Mesothelial cell of epicardium (in vitro differentiated cells): Measurements from ENCODE around the gene PDGFC. TPM values are rescaled to one million over a fixed set of nuclear protein-coding genes. Genes with fewer than 3 reads are reported as not detected.

Experiments used
- DNase-seq, 2 experiments: peaks; one replicate each; pipeline ENCODE4 v3.0.0; 2021; ENCODE audit warnings: low spot score in 2 of 2; ENCODE audit not compliant: unreplicated experiment in 2 of 2
- H3K27ac Mint-ChIP-seq: 2 replicates; pipeline ENCODE4 v1.8.0; 2021; ENCODE audit warnings: mixed read lengths
- H3K27me3 Mint-ChIP-seq: 2 replicates; pipeline ENCODE4 v1.8.0; 2021; ENCODE audit warnings: low read depth, mixed read lengths
- H3K36me3 Mint-ChIP-seq: 2 replicates; pipeline ENCODE4 v1.8.0; 2021; ENCODE audit warnings: mixed read lengths
- H3K4me1 Mint-ChIP-seq: 2 replicates; pipeline ENCODE4 v1.8.0; 2021; ENCODE audit warnings: mixed read lengths
- H3K4me3 Mint-ChIP-seq: 2 replicates; pipeline ENCODE4 v1.8.0; 2021; ENCODE audit warnings: mild to moderate bottlenecking, moderate library complexity, mixed read lengths
- H3K9me3 Mint-ChIP-seq: 2 replicates; pipeline ENCODE4 v1.8.0; 2021; ENCODE audit warnings: mixed read lengths
- total RNA-seq: library from RNA; stranded (reverse); gene quantifications from 3 replicates; pipeline ENCODE4 v1.2.1, GENCODE V29; 2021
- TF ChIP-seq, protein P1 (sequence below): fragments of 200-600 bp; sonication (generic); IDR thresholded peaks from one replicate; pipeline ENCODE4 v1.5.0; 2021; ENCODE audit warnings: antibody characterized with exemption; ENCODE audit not compliant: unreplicated experiment

The PDGFC gene
- total RNA-seq, 1 donor from 2014 or later = 83.5 TPM

DNA sequence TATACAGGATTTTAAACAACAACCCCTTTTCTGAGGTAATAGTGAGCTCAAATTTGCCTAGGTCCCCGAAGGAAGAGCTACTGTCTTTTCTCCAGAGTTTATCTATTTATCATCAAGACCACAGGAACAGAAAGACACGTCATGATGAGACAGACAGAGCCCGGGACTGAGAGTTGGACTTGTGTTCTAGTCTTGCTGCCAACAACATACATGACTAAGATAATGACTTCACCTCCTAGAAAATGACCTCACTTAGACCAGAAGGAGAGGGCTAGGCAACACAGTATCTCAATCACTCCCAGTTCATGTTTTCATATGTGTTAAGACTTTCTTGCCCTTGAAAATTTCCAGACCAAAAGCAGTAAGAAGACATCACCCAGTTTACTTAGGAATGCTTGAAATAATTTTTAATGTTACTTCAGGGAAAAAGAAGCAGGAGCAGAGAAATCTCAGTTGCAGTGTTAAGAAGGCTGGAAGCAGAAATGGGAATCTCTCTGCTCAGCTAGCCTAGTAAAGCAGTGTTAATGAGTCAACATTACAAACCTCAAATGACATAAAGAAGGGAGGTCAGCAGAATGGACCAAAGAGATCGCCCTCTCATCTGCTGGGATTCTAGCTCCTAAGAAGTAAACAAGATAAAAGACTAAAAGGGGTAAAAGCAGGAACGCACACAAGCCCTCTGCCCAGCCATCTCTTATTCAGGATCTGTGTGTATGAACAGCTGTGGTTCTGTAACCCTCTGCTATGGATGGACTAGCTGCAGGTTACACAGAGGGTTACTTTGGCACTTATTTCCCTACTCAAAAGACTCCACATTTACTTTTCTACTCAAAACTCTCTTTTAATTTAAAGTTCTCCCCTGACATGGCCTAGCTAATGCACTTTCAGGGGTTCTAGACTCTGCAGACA is 24.8 kb downstream of the PDGFC start:
- TF ChIP-seq, protein P1, sequence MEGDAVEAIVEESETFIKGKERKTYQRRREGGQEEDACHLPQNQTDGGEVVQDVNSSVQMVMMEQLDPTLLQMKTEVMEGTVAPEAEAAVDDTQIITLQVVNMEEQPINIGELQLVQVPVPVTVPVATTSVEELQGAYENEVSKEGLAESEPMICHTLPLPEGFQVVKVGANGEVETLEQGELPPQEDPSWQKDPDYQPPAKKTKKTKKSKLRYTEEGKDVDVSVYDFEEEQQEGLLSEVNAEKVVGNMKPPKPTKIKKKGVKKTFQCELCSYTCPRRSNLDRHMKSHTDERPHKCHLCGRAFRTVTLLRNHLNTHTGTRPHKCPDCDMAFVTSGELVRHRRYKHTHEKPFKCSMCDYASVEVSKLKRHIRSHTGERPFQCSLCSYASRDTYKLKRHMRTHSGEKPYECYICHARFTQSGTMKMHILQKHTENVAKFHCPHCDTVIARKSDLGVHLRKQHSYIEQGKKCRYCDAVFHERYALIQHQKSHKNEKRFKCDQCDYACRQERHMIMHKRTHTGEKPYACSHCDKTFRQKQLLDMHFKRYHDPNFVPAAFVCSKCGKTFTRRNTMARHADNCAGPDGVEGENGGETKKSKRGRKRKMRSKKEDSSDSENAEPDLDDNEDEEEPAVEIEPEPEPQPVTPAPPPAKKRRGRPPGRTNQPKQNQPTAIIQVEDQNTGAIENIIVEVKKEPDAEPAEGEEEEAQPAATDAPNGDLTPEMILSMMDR = no peak
- no peak for DNase-seq
- H3K27me3 Mint-ChIP-seq = no peaks in the 10 kb centered on the region
- H3K4me3 Mint-ChIP-seq = no peak overlapping the region
- no peaks in the 10 kb centered on the region for H3K36me3 Mint-ChIP-seq
- H3K4me1 Mint-ChIP-seq = peaks cover 86% of the 10 kb centered on the region
- no peaks in the 10 kb centered on the region for H3K9me3 Mint-ChIP-seq
- peak overlapping the region; percentile 61 for H3K27ac Mint-ChIP-seq

DNA sequence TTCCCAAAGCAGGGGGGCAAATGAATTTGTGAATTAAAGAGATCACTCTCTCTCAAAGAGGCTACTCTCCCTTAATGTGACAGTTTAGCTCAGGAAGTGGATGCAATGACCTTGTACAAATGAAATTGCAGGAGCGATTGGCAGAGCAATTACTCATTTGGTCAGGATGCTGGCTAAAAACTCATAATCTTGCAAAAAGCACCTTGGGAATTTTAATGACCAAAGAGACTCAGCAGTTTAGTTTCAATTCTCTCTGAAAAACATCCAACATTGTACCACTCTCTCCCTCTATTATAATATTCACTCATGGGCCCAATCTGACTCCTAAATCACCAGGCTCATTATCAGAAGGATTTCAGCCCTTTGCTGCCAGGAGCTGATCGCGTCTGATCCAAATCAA is 26.1 kb downstream of the PDGFC start:
- Mint-ChIP-seq H3K4me1 (peaks cover 84% of the 10 kb centered on the region), H3K9me3 (no peaks in the 10 kb centered on the region), H3K4me3 (no peak overlapping the region), H3K27ac (peak overlapping the region; percentile 39), H3K27me3 (no peaks in the 10 kb centered on the region), H3K36me3 (no peaks in the 10 kb centered on the region)
- TF ChIP-seq, protein P1 = no peak
- DNase-seq = no peak

DNA sequence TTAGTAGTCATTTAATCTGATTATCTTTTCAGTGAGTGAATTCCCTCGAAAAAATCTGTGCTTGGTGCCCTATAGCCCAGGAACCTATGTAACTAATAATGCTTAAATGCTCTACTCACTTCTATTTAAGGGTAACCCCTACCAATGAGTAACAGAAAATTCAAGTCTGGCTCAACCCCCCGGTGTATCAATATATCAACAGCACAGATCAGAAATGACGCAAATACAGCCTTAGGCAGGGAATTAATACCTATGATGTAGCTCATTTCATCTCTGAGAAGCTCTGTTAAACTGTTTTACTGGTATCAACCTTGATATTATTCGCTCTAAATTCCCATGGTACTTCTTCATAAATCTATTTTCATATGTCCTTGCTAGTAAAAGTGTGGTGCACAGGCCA is 28.6 kb downstream of the PDGFC start:
- Mint-ChIP-seq H3K36me3 (no peaks in the 10 kb centered on the region), H3K27me3 (no peaks in the 10 kb centered on the region), H3K4me3 (no peak overlapping the region), H3K27ac (peak overlapping the region; percentile 72), H3K9me3 (no peaks in the 10 kb centered on the region), H3K4me1 (peaks cover 67% of the 10 kb centered on the region)
- no peak for DNase-seq
- TF ChIP-seq, protein P1 = no peak

DNA sequence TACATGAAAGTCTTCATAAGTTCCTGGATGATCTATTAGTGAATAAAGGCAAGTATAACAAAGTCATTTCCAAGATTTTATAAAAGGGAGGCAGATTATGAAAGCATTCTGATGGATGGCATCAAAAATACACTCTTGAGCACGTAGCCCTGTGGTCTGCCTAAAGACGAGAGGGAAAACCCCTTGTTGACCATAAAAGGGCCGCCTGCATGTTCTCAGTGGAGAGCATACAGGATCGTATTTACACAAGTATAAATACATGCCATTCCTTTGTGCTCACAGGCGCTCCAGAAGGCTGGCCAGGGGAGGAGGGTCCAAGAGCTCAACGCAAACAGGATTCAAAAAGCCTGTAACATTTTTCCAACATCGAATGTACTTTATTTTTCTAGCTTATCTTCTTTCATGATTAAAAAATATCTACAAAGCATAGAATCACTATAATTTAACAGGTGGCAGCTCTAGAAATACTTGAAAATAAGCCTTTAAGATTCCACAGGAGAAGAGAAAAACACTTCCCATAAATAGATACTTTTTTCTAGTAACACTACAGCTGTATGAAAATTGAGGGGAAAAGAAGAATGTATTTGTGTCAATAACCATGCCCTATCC is 29.6 kb downstream of the PDGFC start:
- TF ChIP-seq, protein P1 = no peak
- Mint-ChIP-seq H3K4me1 (peaks cover 58% of the 10 kb centered on the region), H3K36me3 (no peaks in the 10 kb centered on the region), H3K4me3 (peak overlapping the region; percentile 47), H3K9me3 (no peaks in the 10 kb centered on the region), H3K27ac (peak overlapping the region; percentile 99), H3K27me3 (no peaks in the 10 kb centered on the region)
- peak; percentile 39 to 61 for DNase-seq

DNA sequence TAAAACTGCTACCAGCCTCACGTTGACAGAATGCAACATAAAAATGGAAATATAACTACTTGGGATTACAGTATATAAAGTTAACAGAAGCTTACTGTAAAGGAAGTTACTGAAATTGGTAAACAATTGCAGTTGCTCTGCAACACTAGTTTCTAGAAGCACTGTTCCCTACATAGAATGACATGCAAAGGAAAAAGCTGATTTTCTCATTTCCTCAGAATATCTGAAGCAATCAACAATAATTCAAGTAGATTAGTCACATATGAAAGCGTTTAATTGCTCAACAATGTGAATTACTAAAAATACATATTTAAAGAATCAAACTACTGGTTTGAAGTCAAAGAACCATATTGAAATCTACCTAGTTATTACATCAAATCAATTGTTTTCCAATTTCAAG is 31.8 kb downstream of the PDGFC start:
- DNase-seq = no peak
- Mint-ChIP-seq H3K4me3 (no peak overlapping the region), H3K4me1 (peaks cover 39% of the 10 kb centered on the region), H3K27ac (peak overlapping the region; percentile 43), H3K36me3 (peaks cover 11% of the 10 kb centered on the region), H3K9me3 (peaks cover 7% of the 10 kb centered on the region), H3K27me3 (no peaks in the 10 kb centered on the region)
- TF ChIP-seq, protein P1 = no peak
